Activated T-helper 2 cell treated with anti-CD3 and anti-CD28 coated beads, Interferon-gamma antibody, Interleukin-2, Interleukin-4, amounts not matched to agents 10 μg/mL and 5 μg/mL and 100 μg/mL, durations not matched to agents 14 hours and 24 hours and 36 hours (primary cell): Measurements from ENCODE around the gene GFOD1. TPM values are rescaled to one million over a fixed set of nuclear protein-coding genes. Genes with fewer than 3 reads are reported as not detected.
"Not testable (repeated sequence)": the region's sequence is repeated elsewhere in the genome, so short reads cannot be mapped to it uniquely, and the experiment has no call there.

Source experiments
- DNase-seq: peaks from one replicate; pipeline ENCODE4 v3.0.0; 2021; ENCODE audit warnings: low spot score
- H3K27ac Mint-ChIP-seq: one replicate; pipeline ENCODE4 v1.8.0; 2021; ENCODE audit warnings: mixed read lengths
- H3K27me3 Mint-ChIP-seq: one replicate; pipeline ENCODE4 v1.8.0; 2021; ENCODE audit warnings: low read depth, mixed read lengths
- H3K36me3 Mint-ChIP-seq: one replicate; pipeline ENCODE4 v1.8.0; 2021; ENCODE audit warnings: low read depth, mixed read lengths
- H3K4me1 Mint-ChIP-seq: one replicate; pipeline ENCODE4 v1.8.0; 2021; ENCODE audit warnings: low read depth, mixed read lengths
- H3K4me3 Mint-ChIP-seq: one replicate; pipeline ENCODE4 v1.8.0; 2021; ENCODE audit warnings: low read depth, mild to moderate bottlenecking, moderate library complexity, mixed read lengths
- H3K9me3 Mint-ChIP-seq: one replicate; pipeline ENCODE4 v1.8.0; 2021; ENCODE audit warnings: mixed read lengths
- intact Hi-C: fragments of 100-400 bp; cut with micrococcal nuclease; formaldehyde crosslinking; loops from one replicate; pipeline ENCODE4 v1.15.1; 2023
- total RNA-seq: library from RNA; stranded (reverse); gene quantifications from 2 replicates; pipeline ENCODE4 v1.2.3, GENCODE V29; 2022

Gene GFOD1
- total RNA-seq, 1 donor from 2014 or later, result 4.6 TPM

DNA sequence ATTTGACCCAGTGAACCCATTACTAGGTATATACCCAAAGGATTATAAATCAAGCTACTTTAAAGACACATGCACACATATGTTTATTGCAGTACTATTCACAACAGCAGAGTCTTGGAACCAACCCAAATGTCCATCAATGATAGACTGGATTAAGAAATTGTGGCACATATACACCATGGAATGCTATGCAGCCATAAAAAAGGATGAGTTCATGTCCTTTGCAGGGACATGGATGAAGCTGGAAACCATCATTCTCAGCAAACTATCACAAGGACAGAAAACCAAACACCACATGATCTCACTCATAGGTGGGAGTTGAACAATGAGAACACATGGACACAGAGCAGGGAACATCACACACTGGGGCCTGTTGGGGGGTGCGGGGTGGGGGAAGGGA, 98.2 kb downstream of the GFOD1 start:
- H3K4me3 Mint-ChIP-seq, H3K27ac Mint-ChIP-seq, intact Hi-C loops, H3K27me3 Mint-ChIP-seq, H3K4me1 Mint-ChIP-seq, DNase-seq: not testable (repeated sequence)
- Mint-ChIP-seq H3K9me3 (peaks cover 10% of the 10 kb centered on the region), H3K36me3 (peaks cover 11% of the 10 kb centered on the region)

- H3K27ac Mint-ChIP-seq, H3K4me3 Mint-ChIP-seq, DNase-seq, H3K4me1 Mint-ChIP-seq, intact Hi-C loops, H3K27me3 Mint-ChIP-seq: not testable (repeated sequence)
- H3K36me3 Mint-ChIP-seq, result peaks cover 11% of the 10 kb centered on the region
- peaks cover 10% of the 10 kb centered on the region for H3K9me3 Mint-ChIP-seq
Measured at GRCh38 chr6:13388769-13389168, 98.6 kb downstream of the GFOD1 start.

DNA sequence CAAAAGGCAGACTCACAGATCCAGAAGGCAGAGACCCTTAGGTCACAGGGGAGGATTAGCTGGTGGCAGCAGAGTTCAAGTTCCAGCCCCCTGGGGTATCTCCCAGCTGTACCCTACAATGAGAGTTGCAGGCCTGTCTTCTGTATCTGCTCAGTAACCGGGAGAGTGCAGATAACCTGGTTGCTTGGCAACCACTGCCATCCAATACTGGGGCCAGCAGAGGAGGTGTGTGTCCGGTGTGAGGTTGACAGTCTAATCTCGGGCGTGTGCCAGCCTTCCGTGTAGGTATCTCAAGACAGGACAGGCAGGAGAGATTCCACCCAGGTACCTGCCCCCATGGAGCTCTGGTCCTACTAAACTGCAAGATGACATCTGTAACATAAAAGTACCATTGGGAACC, 102.4 kb downstream of the GFOD1 start:
- DNase-seq, result no peak
- Mint-ChIP-seq H3K4me3 (no peak overlapping the region), H3K27me3 (no peaks in the 10 kb centered on the region), H3K36me3 (peaks cover 15% of the 10 kb centered on the region), H3K27ac (no peak overlapping the region), H3K4me1 (peaks cover 18% of the 10 kb centered on the region), H3K9me3 (peaks cover 10% of the 10 kb centered on the region)
- intact Hi-C loops, result no loop called here

GRCh38 chr6:13384506-13384905, 102.9 kb downstream of the GFOD1 start:
- intact Hi-C loops, result no loop called here
- peaks cover 18% of the 10 kb centered on the region for H3K4me1 Mint-ChIP-seq
- H3K36me3 Mint-ChIP-seq, result peaks cover 15% of the 10 kb centered on the region
- H3K27ac Mint-ChIP-seq, result no peak overlapping the region
- H3K9me3 Mint-ChIP-seq, result peaks cover 10% of the 10 kb centered on the region
- no peak for DNase-seq
- no peaks in the 10 kb centered on the region for H3K27me3 Mint-ChIP-seq
- no peak overlapping the region for H3K4me3 Mint-ChIP-seq

GRCh38 chr6:13383328-13384163, 103.9 kb downstream of the GFOD1 start:
- H3K27ac Mint-ChIP-seq, result no peak overlapping the region
- DNase-seq, result no peak
- peaks cover 18% of the 10 kb centered on the region for H3K4me1 Mint-ChIP-seq
- intact Hi-C loops, result no loop called here
- H3K9me3 Mint-ChIP-seq, result peaks cover 4% of the 10 kb centered on the region
- H3K27me3 Mint-ChIP-seq, result no peaks in the 10 kb centered on the region
- H3K36me3 Mint-ChIP-seq, result peaks cover 9% of the 10 kb centered on the region
- H3K4me3 Mint-ChIP-seq, result no peak overlapping the region

GRCh38 chr6:13380761-13381160, 106.6 kb downstream of the GFOD1 start:
- H3K4me1 Mint-ChIP-seq, result peaks cover 21% of the 10 kb centered on the region
- H3K27me3 Mint-ChIP-seq, result no peaks in the 10 kb centered on the region
- no peak for DNase-seq
- H3K9me3 Mint-ChIP-seq, result no peaks in the 10 kb centered on the region
- H3K36me3 Mint-ChIP-seq, result peaks cover 4% of the 10 kb centered on the region
- intact Hi-C loops, result no loop called here
- H3K4me3 Mint-ChIP-seq, result no peak overlapping the region
- no peak overlapping the region for H3K27ac Mint-ChIP-seq

GRCh38 chr6:13378669-13379590, 108.5 kb downstream of the GFOD1 start:
- Mint-ChIP-seq H3K27ac (no peak overlapping the region), H3K36me3 (peaks cover 4% of the 10 kb centered on the region), H3K4me3 (no peak overlapping the region), H3K27me3 (no peaks in the 10 kb centered on the region), H3K4me1 (peaks cover 29% of the 10 kb centered on the region), H3K9me3 (no peaks in the 10 kb centered on the region)
- no peak for DNase-seq
- intact Hi-C loops, result no loop called here

DNA sequence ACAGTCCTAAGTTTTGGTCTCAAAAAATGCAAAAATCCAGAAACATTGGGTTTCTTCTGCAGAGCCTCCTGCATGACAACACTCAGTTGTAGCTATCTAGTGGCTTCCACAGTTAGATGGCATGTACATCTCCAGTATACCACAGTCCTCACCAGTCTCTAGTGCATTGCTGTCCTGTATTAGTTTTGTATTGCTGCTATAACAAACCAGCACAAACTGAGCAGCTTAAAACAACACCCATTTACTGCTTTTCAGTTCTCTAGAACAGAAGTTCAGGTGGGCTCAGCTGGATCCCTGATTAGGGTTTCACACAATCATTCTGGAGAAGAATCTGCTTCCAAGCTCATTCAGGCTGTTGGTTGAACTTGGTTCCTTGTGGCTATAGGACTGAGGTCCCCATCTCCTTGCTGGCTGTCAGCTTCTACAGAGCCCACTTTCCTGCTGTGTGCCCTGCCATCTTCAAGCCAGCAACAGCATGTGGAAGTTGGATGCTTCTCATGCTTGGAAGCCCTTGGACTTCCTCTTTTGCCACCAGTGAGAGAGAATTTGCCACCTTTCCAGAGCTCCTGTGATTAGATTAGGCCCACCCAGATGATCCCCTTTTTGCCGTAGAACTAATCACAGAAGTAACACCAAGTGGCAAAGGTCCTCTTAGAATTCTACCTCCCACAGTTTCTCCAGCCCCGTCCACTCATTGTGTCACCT, 110.2 kb downstream of the GFOD1 start:
- H3K9me3 Mint-ChIP-seq, result no peaks in the 10 kb centered on the region
- no peaks in the 10 kb centered on the region for H3K36me3 Mint-ChIP-seq
- intact Hi-C loops, result no loop called here
- H3K27ac Mint-ChIP-seq, result no peak overlapping the region
- no peak for DNase-seq
- H3K27me3 Mint-ChIP-seq, result no peaks in the 10 kb centered on the region
- H3K4me3 Mint-ChIP-seq, result no peak overlapping the region
- peaks cover 23% of the 10 kb centered on the region for H3K4me1 Mint-ChIP-seq

DNA sequence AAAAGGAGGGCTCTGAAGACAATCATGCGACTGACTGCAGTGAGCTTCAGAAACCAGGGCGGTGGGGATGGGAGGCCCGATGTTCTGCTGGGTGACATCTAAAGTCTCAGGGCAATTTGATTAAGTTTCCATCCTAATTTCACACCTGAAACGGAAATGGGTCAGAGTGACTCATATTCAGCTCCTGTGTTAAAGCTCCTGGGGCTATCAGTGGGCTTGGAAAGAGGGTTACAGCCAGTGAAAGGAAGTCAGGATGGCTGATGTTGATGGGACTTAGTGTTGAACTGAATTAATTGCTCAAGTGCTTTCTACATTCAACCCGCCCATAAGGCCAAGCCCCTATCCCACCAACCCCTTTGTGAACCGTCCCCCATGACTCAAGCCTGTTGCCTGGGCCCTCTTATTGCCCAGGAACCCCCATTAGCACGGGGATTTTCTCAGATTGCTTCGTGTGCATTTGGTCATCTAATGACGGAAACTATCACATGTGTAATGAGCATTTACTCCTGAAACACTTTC, 112.0 kb downstream of the GFOD1 start:
- Mint-ChIP-seq H3K27me3 (no peaks in the 10 kb centered on the region), H3K36me3 (no peaks in the 10 kb centered on the region), H3K27ac (no peak overlapping the region), H3K9me3 (no peaks in the 10 kb centered on the region), H3K4me1 (peaks cover 16% of the 10 kb centered on the region), H3K4me3 (no peak overlapping the region)
- DNase-seq, result no peak
- intact Hi-C loops, result loop anchor here (1.0 kb wide), 1 partner anchor 19 kb away; no protein-coding TSS in a partner anchor

DNA sequence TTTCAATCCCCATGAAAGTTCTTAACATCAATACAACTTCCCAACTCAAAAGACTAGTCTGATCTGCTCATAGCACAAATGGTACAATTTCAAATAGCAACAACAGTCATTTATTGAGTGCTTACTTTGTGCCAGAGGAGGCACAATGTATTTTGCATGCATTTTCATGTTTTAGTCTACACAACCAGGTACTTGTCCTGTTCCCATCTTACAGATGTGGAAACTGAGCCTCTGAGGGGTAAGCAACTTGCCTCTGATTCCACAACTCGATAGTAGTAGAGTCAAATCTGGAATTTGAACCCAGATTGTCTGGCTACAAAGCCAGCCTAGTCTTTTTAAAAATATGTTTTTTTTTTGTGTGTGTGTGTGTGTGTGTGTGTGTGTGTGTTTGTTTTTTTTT, 113.5 kb downstream of the GFOD1 start:
- peaks cover 15% of the 10 kb centered on the region for H3K4me1 Mint-ChIP-seq
- no peak overlapping the region for H3K27ac Mint-ChIP-seq
- no peaks in the 10 kb centered on the region for H3K9me3 Mint-ChIP-seq
- no peaks in the 10 kb centered on the region for H3K36me3 Mint-ChIP-seq
- H3K4me3 Mint-ChIP-seq, result no peak overlapping the region
- DNase-seq, result no peak
- H3K27me3 Mint-ChIP-seq, result no peaks in the 10 kb centered on the region
- intact Hi-C loops, result no loop called here

DNA sequence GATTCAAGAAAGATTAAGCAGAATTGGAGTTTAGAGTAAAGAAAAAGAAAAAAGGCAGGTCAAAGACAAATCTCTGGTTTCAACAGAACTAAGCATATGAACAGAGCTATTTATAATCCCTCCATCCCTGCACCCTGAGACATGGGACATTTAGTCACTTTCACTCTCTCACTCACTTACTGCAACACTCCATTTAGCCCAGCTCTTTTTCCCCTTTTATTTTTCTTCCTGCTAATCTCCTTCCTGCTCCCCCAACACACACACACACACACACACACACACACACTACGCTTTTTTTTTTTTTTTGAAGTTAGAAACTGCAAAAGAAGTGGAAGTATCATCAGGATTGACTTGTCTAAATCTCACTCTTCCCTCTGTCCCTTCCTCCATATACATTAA, 113.9 kb downstream of the GFOD1 start:
- no peak overlapping the region for H3K4me3 Mint-ChIP-seq
- H3K4me1 Mint-ChIP-seq, result peaks cover 15% of the 10 kb centered on the region
- no peak overlapping the region for H3K27ac Mint-ChIP-seq
- DNase-seq, result no peak
- no peaks in the 10 kb centered on the region for H3K36me3 Mint-ChIP-seq
- intact Hi-C loops, result no loop called here
- H3K9me3 Mint-ChIP-seq, result no peaks in the 10 kb centered on the region
- H3K27me3 Mint-ChIP-seq, result no peaks in the 10 kb centered on the region

- Mint-ChIP-seq H3K9me3 (no peaks in the 10 kb centered on the region), H3K36me3 (no peaks in the 10 kb centered on the region), H3K27ac (no peak overlapping the region), H3K4me3 (no peak overlapping the region), H3K27me3 (no peaks in the 10 kb centered on the region), H3K4me1 (peaks cover 15% of the 10 kb centered on the region)
- no peak for DNase-seq
- intact Hi-C loops, result no loop called here
Measured at GRCh38 chr6:13372688-13373487, 114.5 kb downstream of the GFOD1 start.
